Activated T-cell treated with anti-CD3 and anti-CD28 coated beads, Interleukin-2, amount 50 U/mL, for 4 hours (primary cell): ENCODE data around the gene CCDC112. TPM values are rescaled to one million over a fixed set of nuclear protein-coding genes. Genes with fewer than 3 reads are reported as not detected.

Experiments
- ATAC-seq, 2 donors: fragments of 200-7000 bp; cut with Tn5 transposase; one replicate each; pipeline ENCODE4 v1.10.0; 2021
- DNase-seq: peaks from one replicate; pipeline ENCODE4 v3.0.0-alpha.2; 2020
- H3K27me3 Mint-ChIP-seq: one replicate; pipeline ENCODE4 v1.8.0; 2021; ENCODE audit warnings: low read depth, mixed read lengths
- H3K36me3 Mint-ChIP-seq: one replicate; pipeline ENCODE4 v1.8.0; 2022; ENCODE audit warnings: mixed read lengths; ENCODE audit not compliant: insufficient read depth
- H3K4me1 Mint-ChIP-seq: one replicate; pipeline ENCODE4 v1.8.0; 2021; ENCODE audit warnings: low read depth, mixed read lengths
- H3K4me3 Mint-ChIP-seq: one replicate; pipeline ENCODE4 v1.8.0; 2021; ENCODE audit warnings: mild to moderate bottlenecking, moderate library complexity, mixed read lengths
- H3K9me3 Mint-ChIP-seq: one replicate; pipeline ENCODE4 v1.8.0; 2021; ENCODE audit warnings: mixed read lengths
- total RNA-seq, 3 donors: library from RNA; stranded (reverse); gene quantifications; one replicate each; pipeline ENCODE4 v1.2.1, GENCODE V29; 2021

Gene CCDC112
- total RNA-seq, 3 donors from 2014 or later: 0.84 to 1.3 (median 1.0) TPM

- H3K4me1 Mint-ChIP-seq: peaks cover 7% of the 10 kb centered on the region
- peaks cover 7% of the 10 kb centered on the region for H3K27me3 Mint-ChIP-seq
- no peaks in the 10 kb centered on the region for H3K36me3 Mint-ChIP-seq
- ATAC-seq (no peak), DNase-seq (no peak)
- H3K9me3 Mint-ChIP-seq: no peaks in the 10 kb centered on the region
- no peak overlapping the region for H3K4me3 Mint-ChIP-seq
Observed at GRCh38 chr5:115298811-115299210, 2.4 kb upstream of the CCDC112 start.

GRCh38 chr5:115297031-115297430, 577 bp upstream of the CCDC112 start:
- no peak for ATAC-seq
- peaks cover 1% of the 10 kb centered on the region for H3K36me3 Mint-ChIP-seq
- peaks cover 11% of the 10 kb centered on the region for H3K9me3 Mint-ChIP-seq
- peaks cover 7% of the 10 kb centered on the region for H3K4me1 Mint-ChIP-seq
- peak overlapping the region; percentile 40 for H3K4me3 Mint-ChIP-seq
- H3K27me3 Mint-ChIP-seq: peaks cover under 1% of the 10 kb centered on the region
- no peak for DNase-seq

GRCh38 chr5:115295777-115296123, 704 bp downstream of the CCDC112 start:
- Mint-ChIP-seq H3K4me3 (peak overlapping the region; percentile 80), H3K4me1 (peaks cover 7% of the 10 kb centered on the region), H3K9me3 (peaks cover 15% of the 10 kb centered on the region), H3K36me3 (peaks cover 6% of the 10 kb centered on the region), H3K27me3 (peaks cover 3% of the 10 kb centered on the region)
- DNase-seq: no peak
- ATAC-seq: no peak

- DNase-seq (no peak), ATAC-seq (no peak)
- Mint-ChIP-seq H3K9me3 (peaks cover 15% of the 10 kb centered on the region), H3K4me1 (peaks cover 7% of the 10 kb centered on the region), H3K27me3 (peaks cover 3% of the 10 kb centered on the region), H3K4me3 (no peak overlapping the region), H3K36me3 (peaks cover 6% of the 10 kb centered on the region)
Observed at GRCh38 chr5:115291397-115291796, 5.1 kb downstream of the CCDC112 start.

- peaks cover 3% of the 10 kb centered on the region for H3K27me3 Mint-ChIP-seq
- DNase-seq (no peak), ATAC-seq (no peak)
- H3K9me3 Mint-ChIP-seq: peaks cover 15% of the 10 kb centered on the region
- H3K36me3 Mint-ChIP-seq: peaks cover 11% of the 10 kb centered on the region
- no peak overlapping the region for H3K4me3 Mint-ChIP-seq
- H3K4me1 Mint-ChIP-seq: no peaks in the 10 kb centered on the region
Observed at GRCh38 chr5:115289104-115289503, 7.3 kb downstream of the CCDC112 start.

- no peaks in the 10 kb centered on the region for H3K27me3 Mint-ChIP-seq
- no peaks in the 10 kb centered on the region for H3K4me1 Mint-ChIP-seq
- ATAC-seq (no peak), DNase-seq (no peak)
- no peak overlapping the region for H3K4me3 Mint-ChIP-seq
- H3K9me3 Mint-ChIP-seq: no peaks in the 10 kb centered on the region
- peaks cover 5% of the 10 kb centered on the region for H3K36me3 Mint-ChIP-seq
Observed at GRCh38 chr5:115284021-115284420, 12.4 kb downstream of the CCDC112 start.

- no peaks in the 10 kb centered on the region for H3K4me1 Mint-ChIP-seq
- no peak for ATAC-seq
- no peaks in the 10 kb centered on the region for H3K27me3 Mint-ChIP-seq
Observed at GRCh38 chr5:115282131-115282530, 14.3 kb downstream of the CCDC112 start.

GRCh38 chr5:115274584-115274983, 21.9 kb downstream of the CCDC112 start:
- Mint-ChIP-seq H3K36me3 (peaks cover 6% of the 10 kb centered on the region), H3K27me3 (no peaks in the 10 kb centered on the region), H3K4me3 (no peak overlapping the region), H3K4me1 (no peaks in the 10 kb centered on the region), H3K9me3 (no peaks in the 10 kb centered on the region)
- ATAC-seq (no peak), DNase-seq (no peak)

More at GRCh38 chr5:115282131-115282530, 14.3 kb downstream of the CCDC112 start:
- Mint-ChIP-seq H3K36me3 (peaks cover 5% of the 10 kb centered on the region), H3K9me3 (no peaks in the 10 kb centered on the region), H3K4me3 (no peak overlapping the region)
- no peak for DNase-seq

GRCh38 chr5:115272297-115272958, 24.0 kb downstream of the CCDC112 start:
- H3K4me3 Mint-ChIP-seq: no peak overlapping the region
- no peaks in the 10 kb centered on the region for H3K27me3 Mint-ChIP-seq
- no peaks in the 10 kb centered on the region for H3K4me1 Mint-ChIP-seq
- DNase-seq (no peak), ATAC-seq (no peak)
- H3K36me3 Mint-ChIP-seq: peaks cover 6% of the 10 kb centered on the region
- H3K9me3 Mint-ChIP-seq: no peaks in the 10 kb centered on the region

- ATAC-seq: no peak
Observed at GRCh38 chr5:115271295-115272050, 25.0 kb downstream of the CCDC112 start.

GRCh38 chr5:115267617-115268016, 28.8 kb downstream of the CCDC112 start:
- Mint-ChIP-seq H3K27me3 (no peaks in the 10 kb centered on the region), H3K4me1 (peaks cover 5% of the 10 kb centered on the region), H3K36me3 (peaks cover 4% of the 10 kb centered on the region), H3K4me3 (no peak overlapping the region), H3K9me3 (no peaks in the 10 kb centered on the region)
- DNase-seq: no peak
- ATAC-seq: no peak

More at GRCh38 chr5:115271295-115272050, 25.0 kb downstream of the CCDC112 start:
- H3K27me3 Mint-ChIP-seq: no peaks in the 10 kb centered on the region
- no peak for DNase-seq
- H3K36me3 Mint-ChIP-seq: peaks cover 6% of the 10 kb centered on the region
- no peaks in the 10 kb centered on the region for H3K9me3 Mint-ChIP-seq
- H3K4me3 Mint-ChIP-seq: no peak overlapping the region
- no peaks in the 10 kb centered on the region for H3K4me1 Mint-ChIP-seq

GRCh38 chr5:115265220-115265619, 31.2 kb downstream of the CCDC112 start:
- DNase-seq (no peak), ATAC-seq (no peak)
- H3K4me1 Mint-ChIP-seq: peaks cover 20% of the 10 kb centered on the region
- no peaks in the 10 kb centered on the region for H3K9me3 Mint-ChIP-seq
- no peak overlapping the region for H3K4me3 Mint-ChIP-seq
- no peaks in the 10 kb centered on the region for H3K27me3 Mint-ChIP-seq
- H3K36me3 Mint-ChIP-seq: peaks cover 4% of the 10 kb centered on the region

GRCh38 chr5:115264786-115265185, 31.7 kb downstream of the CCDC112 start:
- ATAC-seq: no peak
- Mint-ChIP-seq H3K4me1 (peaks cover 22% of the 10 kb centered on the region), H3K9me3 (no peaks in the 10 kb centered on the region), H3K27me3 (no peaks in the 10 kb centered on the region), H3K4me3 (no peak overlapping the region), H3K36me3 (peaks cover 4% of the 10 kb centered on the region)
- no peak for DNase-seq

- Mint-ChIP-seq H3K9me3 (no peaks in the 10 kb centered on the region), H3K4me1 (peaks cover 40% of the 10 kb centered on the region), H3K4me3 (peak overlapping the region; percentile 94), H3K27me3 (no peaks in the 10 kb centered on the region), H3K36me3 (peaks cover 6% of the 10 kb centered on the region)
- DNase-seq (no peak), ATAC-seq (no peak)
Observed at GRCh38 chr5:115263078-115263380, 33.4 kb downstream of the CCDC112 start.
